ENCODE data around the gene TIPARP.
"Not testable (repeated sequence)": the region's sequence is repeated elsewhere in the genome, so short reads cannot be mapped to it uniquely, and the experiment has no call there.

TIPARP gene

GRCh38 chr3:156639414-156640023, 34.9 kb upstream of the TIPARP start:
- no peak overlapping the region for H3K4me3 Mint-ChIP-seq
- H3K36me3 Mint-ChIP-seq, result no peaks in the 10 kb centered on the region
- no peaks in the 10 kb centered on the region for H3K27me3 Mint-ChIP-seq
- H3K27ac Mint-ChIP-seq, result no peak overlapping the region
- peaks cover 5% of the 10 kb centered on the region for H3K4me1 Mint-ChIP-seq
- no peak for ATAC-seq (ENCODE audit: low read depth)
- H3K9me3 Mint-ChIP-seq, result no peaks in the 10 kb centered on the region
- no peak for DNase-seq (ENCODE audit: low spot score in 2 of 2)

GRCh38 chr3:156641618-156641975, 32.8 kb upstream of the TIPARP start:
- H3K36me3 Mint-ChIP-seq, result no peaks in the 10 kb centered on the region
- no peaks in the 10 kb centered on the region for H3K9me3 Mint-ChIP-seq
- DNase-seq (ENCODE audit: low spot score in 2 of 2), result no peak
- no peak for ATAC-seq (ENCODE audit: low read depth)
- H3K4me1 Mint-ChIP-seq, result peaks cover 5% of the 10 kb centered on the region
- H3K27me3 Mint-ChIP-seq, result no peaks in the 10 kb centered on the region
- no peak overlapping the region for H3K27ac Mint-ChIP-seq
- no peak overlapping the region for H3K4me3 Mint-ChIP-seq

GRCh38 chr3:156642750-156643728, 31.4 kb upstream of the TIPARP start:
- no peaks in the 10 kb centered on the region for H3K27me3 Mint-ChIP-seq
- H3K9me3 Mint-ChIP-seq, result peaks cover 2% of the 10 kb centered on the region
- peaks cover 1% of the 10 kb centered on the region for H3K36me3 Mint-ChIP-seq
- ATAC-seq (ENCODE audit: low read depth), result no peak
- DNase-seq (ENCODE audit: low spot score in 2 of 2), result no peak
- no peak overlapping the region for H3K4me3 Mint-ChIP-seq
- H3K27ac Mint-ChIP-seq, result no peak overlapping the region
- H3K4me1 Mint-ChIP-seq, result peaks cover 5% of the 10 kb centered on the region

GRCh38 chr3:156643729-156644389, 30.5 kb upstream of the TIPARP start:
- Mint-ChIP-seq H3K4me1 (peaks cover 5% of the 10 kb centered on the region), H3K36me3 (peaks cover 1% of the 10 kb centered on the region), H3K27ac (no peak overlapping the region), H3K27me3 (no peaks in the 10 kb centered on the region), H3K4me3 (peak overlapping the region; percentile 65), H3K9me3 (peaks cover 2% of the 10 kb centered on the region)
- peak; percentile 96 for ATAC-seq (ENCODE audit: low read depth)
- peak in 1 of 2 donors; percentile 26 for DNase-seq (ENCODE audit: low spot score in 2 of 2)

GRCh38 chr3:156644958-156645357, 29.4 kb upstream of the TIPARP start:
- H3K4me1 Mint-ChIP-seq, result peaks cover 8% of the 10 kb centered on the region
- H3K9me3 Mint-ChIP-seq, result peaks cover 2% of the 10 kb centered on the region
- H3K4me3 Mint-ChIP-seq, result no peak overlapping the region
- no peaks in the 10 kb centered on the region for H3K27me3 Mint-ChIP-seq
- H3K36me3 Mint-ChIP-seq, result peaks cover 1% of the 10 kb centered on the region
- ATAC-seq (ENCODE audit: low read depth), result no peak
- no peak overlapping the region for H3K27ac Mint-ChIP-seq
- DNase-seq (ENCODE audit: low spot score in 2 of 2), result no peak

- no peak for DNase-seq (ENCODE audit: low spot score in 2 of 2)
- Mint-ChIP-seq H3K4me3 (no peak overlapping the region), H3K27ac (no peak overlapping the region), H3K36me3 (peaks cover 1% of the 10 kb centered on the region), H3K27me3 (no peaks in the 10 kb centered on the region), H3K4me1 (peaks cover 8% of the 10 kb centered on the region), H3K9me3 (peaks cover 2% of the 10 kb centered on the region)
- ATAC-seq (ENCODE audit: low read depth), result no peak
Measured at GRCh38 chr3:156646958-156647357, 27.4 kb upstream of the TIPARP start.

GRCh38 chr3:156648086-156648485, 26.3 kb upstream of the TIPARP start:
- peaks cover 2% of the 10 kb centered on the region for H3K9me3 Mint-ChIP-seq
- H3K4me1 Mint-ChIP-seq, result peaks cover 8% of the 10 kb centered on the region
- DNase-seq (ENCODE audit: low spot score in 2 of 2) (no peak), ATAC-seq (ENCODE audit: low read depth) (no peak)
- H3K27me3 Mint-ChIP-seq, result no peaks in the 10 kb centered on the region
- no peak overlapping the region for H3K27ac Mint-ChIP-seq
- no peak overlapping the region for H3K4me3 Mint-ChIP-seq
- peaks cover 1% of the 10 kb centered on the region for H3K36me3 Mint-ChIP-seq

GRCh38 chr3:156649681-156650080, 24.7 kb upstream of the TIPARP start:
- H3K4me1 Mint-ChIP-seq, result peaks cover 3% of the 10 kb centered on the region
- no peak overlapping the region for H3K27ac Mint-ChIP-seq
- peaks cover 2% of the 10 kb centered on the region for H3K9me3 Mint-ChIP-seq
- DNase-seq (ENCODE audit: low spot score in 2 of 2) (no peak), ATAC-seq (ENCODE audit: low read depth) (no peak)
- peaks cover 1% of the 10 kb centered on the region for H3K36me3 Mint-ChIP-seq
- no peak overlapping the region for H3K4me3 Mint-ChIP-seq
- no peaks in the 10 kb centered on the region for H3K27me3 Mint-ChIP-seq

GRCh38 chr3:156652661-156653060, 21.7 kb upstream of the TIPARP start:
- DNase-seq (ENCODE audit: low spot score in 2 of 2); H3K4me3 Mint-ChIP-seq; H3K4me1 Mint-ChIP-seq; H3K36me3 Mint-ChIP-seq; H3K27ac Mint-ChIP-seq; H3K9me3 Mint-ChIP-seq; H3K27me3 Mint-ChIP-seq; ATAC-seq (ENCODE audit: low read depth): not testable (repeated sequence)

GRCh38 chr3:156654834-156655233, 19.6 kb upstream of the TIPARP start:
- H3K36me3 Mint-ChIP-seq, result peaks cover 2% of the 10 kb centered on the region
- H3K4me1 Mint-ChIP-seq, result no peaks in the 10 kb centered on the region
- H3K27me3 Mint-ChIP-seq, result peaks cover 3% of the 10 kb centered on the region
- H3K4me3 Mint-ChIP-seq, result no peak overlapping the region
- no peak overlapping the region for H3K27ac Mint-ChIP-seq
- no peak for DNase-seq (ENCODE audit: low spot score in 2 of 2)
- H3K9me3 Mint-ChIP-seq, result no peaks in the 10 kb centered on the region
- no peak for ATAC-seq (ENCODE audit: low read depth)

GRCh38 chr3:156655819-156656550, 18.4 kb upstream of the TIPARP start:
- H3K36me3 Mint-ChIP-seq, result peaks cover 2% of the 10 kb centered on the region
- DNase-seq (ENCODE audit: low spot score in 2 of 2) (no peak), ATAC-seq (ENCODE audit: low read depth) (no peak)
- H3K27me3 Mint-ChIP-seq, result peaks cover 3% of the 10 kb centered on the region
- H3K4me1 Mint-ChIP-seq, result peaks cover under 1% of the 10 kb centered on the region
- no peak overlapping the region for H3K27ac Mint-ChIP-seq
- no peak overlapping the region for H3K4me3 Mint-ChIP-seq
- no peaks in the 10 kb centered on the region for H3K9me3 Mint-ChIP-seq

- Mint-ChIP-seq H3K27ac (no peak overlapping the region), H3K27me3 (peaks cover 3% of the 10 kb centered on the region), H3K4me1 (peaks cover 5% of the 10 kb centered on the region), H3K9me3 (no peaks in the 10 kb centered on the region), H3K36me3 (peaks cover 2% of the 10 kb centered on the region), H3K4me3 (no peak overlapping the region)
- ATAC-seq (ENCODE audit: low read depth), result no peak
- DNase-seq (ENCODE audit: low spot score in 2 of 2), result no peak
Measured at GRCh38 chr3:156657440-156657839, 16.9 kb upstream of the TIPARP start.

GRCh38 chr3:156657862-156658731, 16.3 kb upstream of the TIPARP start:
- ATAC-seq (ENCODE audit: low read depth), result no peak
- no peaks in the 10 kb centered on the region for H3K9me3 Mint-ChIP-seq
- DNase-seq (ENCODE audit: low spot score in 2 of 2), result no peak
- H3K27me3 Mint-ChIP-seq, result peaks cover 3% of the 10 kb centered on the region
- no peak overlapping the region for H3K27ac Mint-ChIP-seq
- H3K36me3 Mint-ChIP-seq, result peaks cover 2% of the 10 kb centered on the region
- no peak overlapping the region for H3K4me3 Mint-ChIP-seq
- peaks cover 5% of the 10 kb centered on the region for H3K4me1 Mint-ChIP-seq
